ENCODE measurements around the gene PSME3. TPM values are rescaled to one million over a fixed set of nuclear protein-coding genes. Genes with fewer than 3 reads are reported as not detected.

Gene PSME3
- total and polyA plus RNA-seq, 11 donors = 47.4 to 157 (median 67.7) TPM

GRCh38 chr17:42804918-42805367 lies 28.3 kb upstream of the PSME3 start:
- no peak overlapping the region for H3K4me3 ChIP-seq
- 97 to 100% (median 98%) methylated on average over 1 of the region's 1 CpG for WGBS, 4 donors
- ATAC-seq (no peak), DNase-seq (no peak)
- TF ChIP-seq, protein P1, sequence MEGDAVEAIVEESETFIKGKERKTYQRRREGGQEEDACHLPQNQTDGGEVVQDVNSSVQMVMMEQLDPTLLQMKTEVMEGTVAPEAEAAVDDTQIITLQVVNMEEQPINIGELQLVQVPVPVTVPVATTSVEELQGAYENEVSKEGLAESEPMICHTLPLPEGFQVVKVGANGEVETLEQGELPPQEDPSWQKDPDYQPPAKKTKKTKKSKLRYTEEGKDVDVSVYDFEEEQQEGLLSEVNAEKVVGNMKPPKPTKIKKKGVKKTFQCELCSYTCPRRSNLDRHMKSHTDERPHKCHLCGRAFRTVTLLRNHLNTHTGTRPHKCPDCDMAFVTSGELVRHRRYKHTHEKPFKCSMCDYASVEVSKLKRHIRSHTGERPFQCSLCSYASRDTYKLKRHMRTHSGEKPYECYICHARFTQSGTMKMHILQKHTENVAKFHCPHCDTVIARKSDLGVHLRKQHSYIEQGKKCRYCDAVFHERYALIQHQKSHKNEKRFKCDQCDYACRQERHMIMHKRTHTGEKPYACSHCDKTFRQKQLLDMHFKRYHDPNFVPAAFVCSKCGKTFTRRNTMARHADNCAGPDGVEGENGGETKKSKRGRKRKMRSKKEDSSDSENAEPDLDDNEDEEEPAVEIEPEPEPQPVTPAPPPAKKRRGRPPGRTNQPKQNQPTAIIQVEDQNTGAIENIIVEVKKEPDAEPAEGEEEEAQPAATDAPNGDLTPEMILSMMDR (IDR thresholded peaks at IDR 0.05) = no peak
- TF ChIP-seq POLR2A (IDR thresholded peaks at IDR 0.05) = no peak
- intact Hi-C loops (cut with DNase I) = no loop called here
- H3K27ac ChIP-seq = no peak overlapping the region
- no peaks in the 10 kb centered on the region for H3K9me3 ChIP-seq
- H3K27me3 ChIP-seq = no peaks in the 10 kb centered on the region
- H3K4me1 ChIP-seq = no peaks in the 10 kb centered on the region
- H3K36me3 ChIP-seq = peaks cover 0 to 14% (median 9%) of the 10 kb centered on the region in 9 donors

DNA sequence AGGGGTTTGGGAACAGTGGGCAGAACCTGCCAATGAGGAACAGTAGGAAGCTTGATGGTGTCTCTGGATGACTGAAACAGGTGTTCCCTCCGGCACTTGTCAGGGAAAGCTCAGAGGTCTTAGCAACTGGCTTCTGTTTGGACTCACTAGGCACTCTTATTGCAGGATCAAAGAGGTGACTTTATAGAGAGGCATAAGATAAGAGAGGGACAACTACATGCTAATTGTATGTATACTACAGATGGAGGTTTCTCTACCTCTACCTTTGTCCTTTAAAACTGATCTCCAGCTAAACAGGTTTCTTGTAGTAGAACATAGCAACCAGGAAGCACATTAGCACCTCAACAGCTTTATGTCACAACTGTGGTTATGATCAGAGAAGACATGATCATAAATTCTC lies 26.9 kb upstream of the PSME3 start:
- TF ChIP-seq, protein P1 (IDR thresholded peaks at IDR 0.05) = no peak
- TF ChIP-seq POLR2A (IDR thresholded peaks at IDR 0.05) = no peak
- no peak overlapping the region for H3K4me3 ChIP-seq
- no peak for DNase-seq
- H3K27ac ChIP-seq = no peak overlapping the region
- no peaks in the 10 kb centered on the region for H3K27me3 ChIP-seq
- H3K4me1 ChIP-seq = no peaks in the 10 kb centered on the region
- intact Hi-C loops (cut with DNase I) = no loop called here
- WGBS, 4 donors = 67 to 100% (median 94%) methylated on average over 1 of the region's 1 CpG
- ATAC-seq = no peak
- H3K36me3 ChIP-seq = peaks cover 0 to 27% (median 22%) of the 10 kb centered on the region in 9 donors
- no peaks in the 10 kb centered on the region for H3K9me3 ChIP-seq

DNA sequence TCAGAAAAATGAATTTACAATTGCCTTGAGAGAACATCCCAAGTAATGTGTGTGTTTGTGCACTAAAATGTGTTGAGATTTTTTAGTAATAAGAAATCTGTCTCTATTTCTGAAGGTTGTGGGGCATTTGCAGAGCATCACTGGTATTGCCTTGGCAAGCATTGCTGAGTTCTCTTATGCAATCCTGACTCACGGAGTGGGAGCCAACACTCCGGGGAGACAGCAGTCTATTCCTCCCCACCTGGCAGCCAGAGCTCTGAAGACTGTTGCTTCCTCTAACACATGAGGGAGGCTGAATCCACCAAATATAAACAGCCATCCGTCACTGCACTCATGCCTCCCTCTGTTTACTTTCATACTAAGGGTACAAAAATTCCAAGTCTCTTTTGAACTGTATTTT lies 23.9 kb upstream of the PSME3 start:
- intact Hi-C loops (cut with DNase I) = no loop called here
- no peaks in the 10 kb centered on the region for H3K9me3 ChIP-seq
- H3K27me3 ChIP-seq = no peaks in the 10 kb centered on the region
- DNase-seq (no peak), ATAC-seq (peak in 2 of 4 donors; percentile 55 to 76)
- WGBS, 4 donors = 24 to 52% (median 37%) methylated on average over 3 of the region's 3 CpGs
- H3K4me3 ChIP-seq = no peak overlapping the region
- peaks cover 0 to 56% (median 50%) of the 10 kb centered on the region in 9 donors for H3K36me3 ChIP-seq
- TF ChIP-seq POLR2A (IDR thresholded peaks at IDR 0.05) = no peak
- TF ChIP-seq, protein P1 (IDR thresholded peaks at IDR 0.05) = no peak
- peak overlapping the region in 1 of 12 donors; percentile 15 for H3K27ac ChIP-seq
- no peaks in the 10 kb centered on the region for H3K4me1 ChIP-seq

DNA sequence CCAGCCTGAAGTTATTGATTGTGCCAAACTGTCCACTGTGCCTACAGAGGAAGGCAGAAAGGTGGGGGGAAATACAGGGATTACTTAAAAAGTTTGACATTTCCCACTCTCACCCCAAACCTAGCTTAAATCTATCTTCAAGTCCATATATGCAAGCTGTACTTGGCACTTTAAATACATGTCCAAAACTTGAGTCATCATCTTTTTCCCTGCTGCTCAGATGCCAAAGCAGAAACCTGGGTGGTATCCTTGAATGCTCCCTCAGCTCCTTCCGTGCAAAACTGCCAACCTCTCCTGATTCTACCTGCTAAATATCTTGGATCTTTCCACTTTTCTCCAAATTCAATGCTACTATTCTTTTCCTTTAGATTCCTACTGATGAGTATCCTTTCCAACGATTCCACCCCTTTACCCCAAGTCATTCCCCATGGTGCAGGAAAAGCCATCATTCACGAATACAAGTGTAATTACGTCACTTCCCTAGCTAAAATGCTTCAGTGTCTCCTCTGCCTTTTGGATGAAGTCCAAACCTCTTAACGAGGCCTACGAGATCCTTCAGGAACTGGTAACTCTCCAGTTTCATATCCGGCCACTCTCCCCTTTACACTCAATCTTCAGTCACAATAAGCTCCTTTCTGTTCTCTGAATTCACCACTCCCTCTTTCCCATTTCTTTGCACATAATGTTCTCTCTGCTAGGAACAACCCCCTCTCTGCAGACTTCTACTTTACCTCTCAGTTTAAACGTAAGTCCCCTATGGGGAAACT lies 18.4 kb upstream of the PSME3 start:
- 32 to 40% (median 38%) methylated on average over 8 of the region's 8 CpGs for WGBS, 4 donors
- intact Hi-C loops (cut with DNase I) = loop anchor here in 2 of 10 donors (5.0 to 10.0 kb wide), 2 partner anchors 93 to 100 kb away; no protein-coding TSS in a partner anchor
- H3K4me1 ChIP-seq = peaks cover 0 to 13% (median 6%) of the 10 kb centered on the region in 12 donors
- H3K27ac ChIP-seq = peak overlapping the region in 8 of 12 donors; percentile 10 to 50 (median 36)
- TF ChIP-seq, protein P1 (IDR thresholded peaks at IDR 0.05) = no peak
- no peak for TF ChIP-seq POLR2A (IDR thresholded peaks at IDR 0.05)
- H3K27me3 ChIP-seq = no peaks in the 10 kb centered on the region
- no peak for DNase-seq
- no peak overlapping the region for H3K4me3 ChIP-seq
- ATAC-seq = peak in 2 of 4 donors; percentile 49 to 71
- peaks cover 0 to 100% (median 97%) of the 10 kb centered on the region in 9 donors for H3K36me3 ChIP-seq
- no peaks in the 10 kb centered on the region for H3K9me3 ChIP-seq

Data from heart left ventricle (tissue), 16 donors.